HG03565 (cell line): ENCODE data around the gene CDK16.

Source experiments
- ATAC-seq: cut with Tn5 transposase; IDR thresholded peaks from one replicate; pipeline ENCODE4 v1.9.1; 2021; ENCODE audit warnings: mild to moderate bottlenecking, moderate library complexity; ENCODE audit not compliant: unreplicated experiment

Gene CDK16

DNA sequence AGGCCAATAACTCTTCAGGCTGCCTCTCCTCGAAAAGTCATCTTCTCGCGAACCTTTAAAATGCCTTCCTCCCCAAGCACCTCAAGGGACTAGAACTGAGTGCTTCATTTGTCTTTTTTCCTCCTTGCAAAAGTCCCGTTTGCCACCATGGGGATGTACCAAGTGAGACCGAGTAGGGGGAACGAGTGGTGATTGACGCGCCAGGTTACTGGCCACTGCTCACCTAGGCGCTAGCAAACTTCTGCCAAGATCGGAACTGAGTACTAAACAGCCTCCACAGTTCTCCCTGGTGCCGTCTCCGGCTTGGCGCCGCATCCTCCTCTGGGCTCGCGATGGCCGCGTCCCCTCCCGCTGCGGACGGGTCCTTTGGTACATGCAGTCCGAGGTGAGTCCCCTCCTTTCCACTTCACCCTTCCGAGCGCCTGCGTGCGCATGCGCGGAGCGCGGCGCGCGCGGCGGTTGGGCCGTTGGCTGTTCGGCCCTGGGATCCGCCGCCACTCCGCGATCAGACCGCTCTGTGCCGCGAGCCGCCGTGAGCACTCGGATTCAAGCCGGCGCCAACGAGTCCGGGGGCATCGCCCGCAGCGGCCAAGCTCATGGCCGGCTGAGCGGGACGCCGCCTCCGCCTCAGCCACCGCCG lies at the start of gene CDK16:
CDK16 (plus strand) TSS at position 402 of the 640 bp plus-strand sequence. CDS start 4,877 bp downstream, outside the sequence.
- peak; percentile 32 for ATAC-seq

DNA sequence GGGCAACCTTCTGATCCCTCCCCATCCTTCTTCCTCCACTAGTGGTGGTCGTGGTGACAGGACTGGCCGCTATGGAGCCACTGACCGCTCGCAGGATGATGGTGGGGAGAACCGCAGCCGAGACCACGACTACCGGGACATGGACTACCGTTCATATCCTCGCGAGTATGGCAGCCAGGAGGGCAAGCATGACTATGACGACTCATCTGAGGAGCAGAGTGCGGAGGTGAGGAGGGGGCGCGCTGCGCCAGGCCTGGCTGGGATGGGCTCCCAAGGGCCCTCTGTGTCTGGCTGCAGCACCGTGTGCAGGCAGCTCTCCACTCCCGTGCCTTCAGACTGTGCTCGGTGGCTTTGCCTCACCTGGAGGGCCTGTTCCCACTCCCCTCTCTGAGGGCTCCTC lies 49.2 kb upstream of the CDK16 start:
- ATAC-seq, result no peak

DNA sequence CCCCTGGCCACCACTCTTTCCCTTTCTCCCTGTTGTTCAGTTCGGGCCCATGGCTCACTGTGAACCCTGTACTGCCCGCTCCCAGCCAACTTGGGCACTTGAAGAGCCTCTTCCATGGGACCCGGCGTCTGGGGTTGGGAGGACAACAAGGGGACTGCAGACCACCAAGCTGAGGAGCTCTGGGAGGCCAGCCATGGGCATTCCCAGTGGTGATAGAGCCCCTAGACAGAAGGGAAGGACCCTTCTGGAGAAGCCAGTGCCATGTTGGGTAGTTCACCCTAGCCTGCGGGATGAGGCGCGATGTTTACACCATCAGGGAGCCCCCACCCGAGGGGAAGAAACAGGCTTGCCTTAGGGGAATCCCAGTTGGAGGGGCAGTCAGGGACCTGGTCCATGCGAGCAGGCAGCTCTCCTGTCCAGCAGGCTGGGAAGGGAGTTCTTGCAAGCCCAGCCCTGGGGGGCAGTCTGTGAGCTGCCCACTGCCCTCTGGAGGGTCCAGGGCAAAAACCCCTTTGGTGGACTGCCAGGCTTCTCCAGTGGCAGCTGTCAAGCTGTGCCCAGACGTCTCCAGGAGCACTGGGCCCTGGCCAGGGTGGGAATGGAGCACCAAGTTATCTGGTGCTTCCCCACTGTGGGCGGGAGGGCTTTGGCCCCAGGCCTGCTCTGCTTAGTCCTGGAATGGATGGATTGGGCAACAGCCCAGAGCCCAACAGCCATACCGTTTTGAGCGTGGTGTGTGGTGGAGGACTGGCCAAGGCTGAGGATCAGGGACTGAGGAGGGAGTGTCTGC lies 48.6 kb upstream of the CDK16 start:
- no peak for ATAC-seq

DNA sequence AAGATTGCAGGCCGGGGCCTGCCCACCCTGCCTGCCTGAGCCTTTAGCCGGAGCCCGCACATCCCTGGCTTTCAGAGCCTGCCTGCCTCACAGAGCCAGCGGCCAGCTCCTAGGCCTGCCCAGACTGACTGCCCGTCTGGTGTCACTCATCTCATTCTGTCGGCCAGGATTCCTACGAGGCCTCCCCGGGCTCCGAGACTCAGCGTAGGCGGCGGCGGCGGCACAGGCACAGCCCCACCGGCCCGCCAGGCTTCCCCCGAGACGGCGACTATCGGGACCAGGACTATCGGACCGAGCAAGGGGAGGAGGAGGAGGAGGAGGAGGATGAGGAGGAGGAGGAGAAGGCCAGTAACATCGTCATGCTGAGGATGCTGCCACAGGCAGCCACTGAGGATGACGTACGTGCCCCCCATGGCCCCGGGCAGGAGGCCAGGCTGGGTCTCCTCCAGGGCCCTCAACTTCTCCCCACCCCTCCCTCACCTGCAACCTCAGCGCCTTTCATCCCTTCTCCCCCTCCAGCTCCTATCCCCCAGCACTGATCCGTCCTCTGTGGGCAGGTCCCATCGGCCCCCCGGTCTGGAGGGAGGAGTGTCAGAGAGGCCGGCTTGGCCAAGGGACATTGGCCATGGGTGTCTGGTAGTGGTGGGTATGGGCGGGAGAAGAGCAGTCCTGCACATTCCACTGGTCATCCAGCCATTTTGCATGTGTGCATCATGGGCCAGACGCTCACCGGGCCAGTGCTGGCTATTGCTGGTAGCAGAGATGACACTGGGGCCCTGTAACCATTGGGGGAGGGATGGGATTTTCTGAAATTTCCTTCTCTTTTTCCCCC lies 47.4 kb upstream of the CDK16 start:
- no peak for ATAC-seq

DNA sequence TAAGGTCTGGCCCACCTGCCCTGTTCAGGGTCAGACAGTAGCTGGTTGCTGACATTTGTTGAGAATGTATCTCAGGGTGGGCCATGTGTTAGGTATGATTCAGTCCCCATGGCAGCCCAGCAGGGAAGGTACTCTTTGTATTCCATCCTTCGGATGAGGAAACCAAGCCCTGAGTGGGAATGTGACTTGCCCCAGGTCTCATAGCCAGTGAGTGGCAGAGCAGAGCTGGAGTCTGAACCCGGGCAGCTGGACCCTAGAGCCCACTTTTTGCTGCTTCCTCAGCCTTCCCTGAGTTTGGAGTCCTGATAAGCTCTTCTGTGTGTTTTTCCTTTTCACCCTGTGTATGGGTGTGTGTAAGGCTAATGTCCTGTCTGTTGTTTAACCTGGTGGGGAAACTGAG lies 46.5 kb upstream of the CDK16 start:
- no peak for ATAC-seq

DNA sequence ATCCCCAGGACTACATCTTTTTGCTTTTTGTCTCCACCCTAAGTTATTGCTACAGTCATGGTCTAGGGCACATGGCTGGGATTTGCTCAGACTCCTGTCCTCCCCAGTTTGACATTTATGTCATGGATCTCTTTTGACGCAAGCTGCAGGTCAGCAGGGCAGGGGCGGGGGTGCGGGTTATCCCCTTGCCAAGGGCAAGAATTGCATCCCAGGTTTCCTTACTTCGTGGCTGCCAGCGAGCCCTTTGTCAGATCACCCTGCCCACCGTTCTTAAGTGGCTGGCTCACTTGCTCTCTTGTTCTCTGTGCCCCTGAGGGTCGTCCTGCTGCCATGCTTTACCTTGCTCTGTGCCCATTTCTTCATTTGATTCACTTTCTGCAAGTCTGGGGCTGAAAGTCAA lies 45.9 kb upstream of the CDK16 start:
- ATAC-seq, result no peak

DNA sequence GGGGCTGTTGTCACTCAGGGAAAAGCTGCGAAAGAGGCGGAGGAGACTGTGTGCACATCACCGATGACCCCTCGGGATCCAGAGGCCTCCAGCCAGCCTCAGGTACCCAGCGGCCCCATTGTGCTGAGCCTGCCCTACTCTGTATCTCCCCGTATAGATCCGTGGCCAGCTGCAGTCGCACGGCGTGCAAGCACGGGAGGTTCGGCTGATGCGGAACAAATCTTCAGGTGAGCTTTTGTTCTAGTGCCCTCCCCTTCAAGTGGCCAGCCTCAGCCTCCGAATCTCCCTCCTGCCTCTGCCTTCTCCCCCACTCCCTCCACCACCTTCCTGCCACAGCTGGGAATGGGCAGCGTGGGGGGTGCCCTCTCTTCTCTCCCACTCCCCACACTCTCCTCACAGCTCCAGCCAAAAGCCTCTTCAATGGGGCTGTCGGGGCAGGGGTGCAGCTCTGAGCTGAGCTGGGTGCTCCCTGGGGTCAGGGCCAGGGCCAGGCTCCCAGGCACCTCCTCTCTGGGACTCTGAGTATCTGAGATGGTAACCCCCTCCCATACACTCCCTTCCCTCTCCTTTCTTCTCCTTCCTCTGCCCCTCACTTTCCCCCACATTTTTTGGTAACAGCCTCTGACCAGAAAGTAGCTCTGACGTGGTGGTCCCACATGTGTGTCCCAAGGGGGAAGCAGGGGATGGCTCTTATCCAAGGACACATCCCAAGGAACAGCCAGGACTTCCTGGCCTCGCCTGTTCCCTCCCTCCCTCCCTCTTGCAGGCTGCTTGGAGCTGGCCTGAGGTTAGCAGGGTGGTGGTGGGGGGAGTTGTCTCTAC lies 45.3 kb upstream of the CDK16 start:
- no peak for ATAC-seq

DNA sequence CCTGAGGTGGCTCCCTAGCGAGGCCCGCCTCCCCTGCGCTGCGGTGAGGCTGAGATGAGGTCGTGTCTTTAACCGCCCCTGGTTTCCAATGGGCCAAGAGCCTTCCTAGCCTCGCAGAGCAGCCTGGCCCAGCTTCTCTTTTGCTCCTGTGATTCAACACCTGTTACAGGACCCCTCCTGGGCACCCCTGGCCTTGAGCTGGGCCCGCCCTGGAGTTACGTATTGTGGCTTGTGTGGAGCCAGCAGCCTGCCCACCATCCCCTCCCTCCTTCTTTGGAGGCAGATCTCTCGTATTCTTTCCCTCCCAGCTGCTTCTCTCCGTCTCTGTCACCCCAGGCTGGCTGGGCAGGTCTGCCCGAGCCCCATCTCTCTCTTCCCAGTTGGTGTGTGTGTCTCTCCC lies 44.1 kb upstream of the CDK16 start:
- ATAC-seq, result no peak

DNA sequence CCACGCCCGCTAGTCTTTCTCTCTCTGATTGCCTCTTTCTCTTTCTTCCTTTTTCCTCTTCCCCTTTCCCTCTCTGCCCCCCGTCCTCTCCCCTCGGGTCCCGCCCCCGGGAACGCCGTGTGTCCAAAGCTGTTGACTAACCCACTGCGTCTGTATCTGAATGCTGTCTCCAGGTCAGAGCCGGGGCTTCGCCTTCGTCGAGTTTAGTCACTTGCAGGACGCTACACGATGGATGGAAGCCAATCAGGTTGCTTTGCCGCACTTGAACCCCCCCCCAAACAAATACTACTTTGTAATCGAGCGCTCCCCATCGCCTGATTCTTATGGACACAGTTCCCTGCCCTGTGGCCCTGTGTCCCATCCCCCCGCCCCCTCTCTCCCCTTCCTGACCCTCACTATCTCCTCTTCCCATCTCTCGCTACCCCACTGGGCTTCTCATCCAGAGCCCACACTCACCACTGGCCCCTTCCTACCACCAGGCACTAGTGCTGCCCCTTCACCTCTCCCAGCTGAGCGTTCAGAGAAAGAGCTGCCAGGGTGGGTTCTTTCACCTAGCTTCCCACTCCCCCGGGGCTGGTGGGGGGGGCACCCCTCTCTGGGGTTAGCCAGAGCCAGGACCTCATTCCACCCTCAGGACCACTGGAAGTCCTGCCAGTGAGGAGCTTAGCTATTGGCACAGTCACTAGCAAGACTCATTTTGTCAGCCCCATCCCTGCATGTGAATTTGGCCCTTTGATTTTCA lies 43.5 kb upstream of the CDK16 start:
- ATAC-seq, result no peak

DNA sequence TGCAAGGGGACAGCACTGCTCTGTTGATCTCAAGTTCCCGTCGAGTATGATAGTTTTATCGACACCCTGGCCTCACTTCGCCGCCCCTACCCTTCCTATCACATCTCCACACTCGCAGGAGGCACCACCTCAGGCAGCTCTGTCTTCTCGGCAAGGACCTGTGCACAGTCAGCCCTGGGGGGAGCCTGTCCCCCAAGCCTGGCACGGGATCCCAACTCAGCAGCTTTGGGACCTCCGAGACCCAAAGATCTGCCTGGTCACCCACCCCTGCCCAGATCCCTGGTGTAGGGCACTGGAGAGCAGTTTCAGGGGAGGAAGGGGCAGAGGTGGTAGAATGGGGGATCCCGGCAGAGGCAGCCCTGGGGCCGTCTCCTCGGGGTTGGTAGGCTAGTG lies 42.9 kb upstream of the CDK16 start:
- ATAC-seq, result no peak

DNA sequence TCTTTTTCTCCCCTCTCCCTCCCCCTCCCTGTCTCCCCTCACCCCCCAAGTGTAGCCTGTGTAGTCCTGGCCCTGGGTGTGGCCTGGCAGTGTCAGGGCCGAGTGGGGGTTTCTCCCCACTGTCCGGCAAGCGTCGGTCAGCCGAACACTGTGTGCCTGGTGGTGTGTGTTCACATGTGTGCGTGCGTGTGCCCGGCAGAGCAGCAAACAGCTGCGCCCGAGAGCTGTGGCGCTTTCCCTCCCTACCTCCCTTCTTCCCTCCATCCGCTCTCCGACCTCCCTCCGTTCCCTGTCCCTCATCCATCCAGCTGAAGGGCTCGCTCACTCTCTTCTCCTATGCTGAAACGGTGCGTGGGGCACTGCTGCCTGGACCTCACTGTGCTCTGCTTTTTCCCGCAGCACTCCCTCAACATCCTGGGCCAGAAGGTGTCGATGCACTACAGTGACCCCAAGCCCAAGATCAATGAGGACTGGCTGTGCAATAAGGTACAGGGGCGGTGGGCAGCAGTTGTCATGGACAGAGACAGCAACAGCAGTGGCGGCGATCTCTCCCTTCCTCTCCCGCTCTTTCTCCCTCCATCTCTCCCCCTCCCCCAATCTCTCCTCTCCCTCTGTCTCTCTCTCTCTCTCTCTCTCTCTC lies 42.3 kb upstream of the CDK16 start:
- ATAC-seq, result no peak

DNA sequence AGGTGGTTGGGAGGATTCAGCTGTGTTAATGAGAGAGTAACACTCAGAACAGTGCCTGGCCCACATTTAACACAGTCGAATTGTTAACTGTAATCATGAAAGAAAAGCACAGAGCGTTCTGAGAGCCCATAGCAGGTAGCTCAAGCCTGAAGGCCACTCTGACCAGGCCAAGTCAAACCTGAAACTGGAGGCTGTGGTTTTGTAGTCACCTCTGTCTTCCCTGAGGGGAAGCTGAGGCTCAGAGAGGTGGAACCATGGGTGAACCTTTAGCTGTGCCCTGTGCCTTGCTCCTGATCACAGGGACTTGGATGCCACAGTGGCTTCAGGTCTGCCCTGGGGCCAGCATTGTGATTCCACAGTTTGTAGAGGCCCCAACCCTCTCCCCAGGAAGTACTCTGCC lies 41.4 kb upstream of the CDK16 start:
- ATAC-seq, result no peak

DNA sequence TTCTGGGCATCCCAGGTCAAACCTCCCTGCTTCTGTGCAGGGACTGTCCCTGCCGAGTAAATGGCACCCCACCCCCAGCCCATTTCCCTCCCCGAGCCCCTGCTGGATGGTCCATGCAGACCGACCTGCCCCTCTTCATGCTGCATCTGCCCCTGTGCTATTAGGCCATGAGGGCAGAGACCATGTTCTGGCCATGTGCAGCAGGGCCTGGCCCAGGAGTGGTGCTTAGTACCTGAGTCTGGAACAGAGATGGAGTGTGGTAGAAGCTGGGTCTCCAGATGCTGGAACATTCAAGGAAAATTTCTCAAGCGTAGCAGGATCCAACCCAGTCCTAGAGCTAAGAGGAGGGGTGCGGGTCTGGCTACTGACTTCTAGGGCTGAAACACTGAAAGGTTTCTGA lies 40.1 kb upstream of the CDK16 start:
- ATAC-seq, result no peak

DNA sequence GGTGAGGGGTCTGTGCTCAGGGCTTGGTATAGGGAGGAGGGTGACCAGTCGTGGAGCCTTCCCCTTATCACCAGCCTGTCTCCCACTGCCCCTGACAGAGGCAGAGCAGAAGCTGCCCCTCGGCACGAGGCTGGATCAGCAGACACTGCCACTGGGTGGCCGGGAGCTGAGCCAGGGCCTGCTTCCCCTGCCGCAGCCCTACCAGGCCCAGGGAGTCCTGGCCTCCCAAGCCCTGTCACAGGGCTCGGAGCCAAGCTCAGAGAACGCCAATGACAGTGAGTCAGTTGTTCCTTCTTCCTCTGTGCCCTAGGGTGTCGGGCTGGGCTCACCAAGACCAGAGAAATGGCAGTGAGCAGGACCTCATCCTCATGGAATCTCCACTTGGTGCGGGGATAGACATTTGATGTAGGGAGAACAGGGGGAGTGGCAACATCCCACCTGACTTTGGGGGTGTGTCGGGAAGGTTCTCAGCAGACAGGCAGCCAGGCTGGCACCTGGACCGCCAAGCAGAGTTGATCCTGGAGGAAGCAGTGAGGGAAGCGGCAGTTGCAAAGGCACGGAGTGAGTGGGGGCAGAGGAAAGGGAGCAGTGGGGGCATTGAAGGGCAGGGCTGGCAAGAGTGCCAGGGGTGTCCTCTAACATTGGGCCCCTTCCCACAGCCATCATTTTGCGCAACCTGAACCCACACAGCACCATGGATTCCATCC lies 39.1 kb upstream of the CDK16 start:
- no peak for ATAC-seq

DNA sequence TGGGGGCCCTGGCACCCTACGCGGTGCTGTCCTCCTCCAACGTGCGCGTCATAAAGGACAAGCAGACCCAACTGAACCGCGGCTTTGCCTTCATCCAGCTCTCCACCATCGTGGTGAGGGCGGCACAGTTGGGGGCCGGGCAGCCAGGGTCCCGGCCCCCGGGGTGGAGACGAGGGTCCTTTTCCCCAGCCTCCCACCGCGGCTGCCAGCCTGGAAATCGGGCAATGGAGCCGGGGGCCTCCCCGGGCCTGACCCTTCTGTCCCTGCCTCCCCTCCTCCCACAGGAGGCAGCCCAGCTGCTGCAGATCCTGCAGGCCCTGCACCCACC lies 38.6 kb upstream of the CDK16 start:
- no peak for ATAC-seq

DNA sequence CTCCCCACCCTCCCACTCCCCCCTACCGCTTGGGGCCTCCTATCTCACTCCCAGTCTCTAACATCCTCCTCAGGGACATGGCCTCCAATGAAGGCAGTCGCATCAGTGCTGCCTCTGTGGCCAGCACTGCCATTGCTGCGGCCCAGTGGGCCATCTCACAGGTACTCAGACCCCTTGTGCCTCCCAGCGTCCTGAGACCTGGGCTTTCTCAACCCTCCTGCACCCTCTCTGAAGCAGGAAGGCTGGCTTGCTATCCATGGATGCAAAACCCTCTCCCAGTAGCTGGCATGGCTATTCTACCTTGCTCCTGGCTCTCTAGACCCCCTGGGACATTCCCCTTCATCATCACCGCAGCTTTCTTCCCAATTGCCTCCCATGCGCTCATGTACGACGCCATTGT lies 38.1 kb upstream of the CDK16 start:
- no peak for ATAC-seq

DNA sequence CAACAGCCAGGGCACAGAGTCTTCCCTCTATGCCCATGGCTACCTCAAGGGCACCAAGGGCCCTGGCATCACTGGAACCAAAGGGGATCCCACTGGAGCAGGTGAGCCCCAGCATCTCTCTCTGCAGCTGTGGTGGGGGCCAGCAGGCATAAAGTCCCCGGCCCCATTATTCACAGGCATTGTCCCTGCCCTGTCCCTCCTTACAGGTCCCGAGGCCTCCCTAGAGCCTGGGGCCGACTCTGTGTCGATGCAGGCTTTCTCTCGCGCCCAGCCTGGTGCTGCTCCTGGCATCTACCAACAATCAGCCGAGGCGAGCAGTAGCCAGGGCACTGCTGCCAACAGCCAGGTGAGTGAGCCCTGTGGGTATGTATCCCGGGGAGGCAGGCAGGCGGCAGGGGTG lies 37.2 kb upstream of the CDK16 start:
- ATAC-seq, result no peak

DNA sequence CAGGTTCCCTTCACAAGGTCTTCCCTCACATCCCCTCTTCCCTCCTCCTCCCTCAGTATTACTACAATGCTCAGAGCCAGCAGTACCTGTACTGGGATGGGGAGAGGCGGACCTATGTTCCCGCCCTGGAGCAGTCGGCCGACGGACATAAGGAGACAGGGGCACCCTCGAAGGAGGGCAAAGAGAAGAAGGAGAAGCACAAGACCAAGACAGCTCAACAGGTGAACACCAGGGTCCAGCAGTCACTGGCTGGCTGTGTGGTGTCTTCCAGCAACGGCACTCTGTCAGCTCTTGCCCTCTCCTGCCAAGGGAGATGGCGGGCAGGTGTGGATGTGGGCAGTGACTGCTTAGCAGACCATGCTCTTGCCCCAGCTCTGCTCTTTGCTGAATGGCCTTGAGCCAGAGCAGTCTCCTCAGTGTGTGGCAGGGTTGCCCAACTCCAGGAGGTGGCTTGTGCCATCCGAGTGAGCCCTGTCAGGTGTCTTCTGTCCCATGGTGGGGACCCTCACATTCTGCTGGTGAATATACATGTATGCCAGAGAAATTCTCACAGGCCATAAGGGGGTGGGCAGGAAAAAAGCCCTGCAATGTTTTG lies 36.3 kb upstream of the CDK16 start:
- ATAC-seq, result no peak

DNA sequence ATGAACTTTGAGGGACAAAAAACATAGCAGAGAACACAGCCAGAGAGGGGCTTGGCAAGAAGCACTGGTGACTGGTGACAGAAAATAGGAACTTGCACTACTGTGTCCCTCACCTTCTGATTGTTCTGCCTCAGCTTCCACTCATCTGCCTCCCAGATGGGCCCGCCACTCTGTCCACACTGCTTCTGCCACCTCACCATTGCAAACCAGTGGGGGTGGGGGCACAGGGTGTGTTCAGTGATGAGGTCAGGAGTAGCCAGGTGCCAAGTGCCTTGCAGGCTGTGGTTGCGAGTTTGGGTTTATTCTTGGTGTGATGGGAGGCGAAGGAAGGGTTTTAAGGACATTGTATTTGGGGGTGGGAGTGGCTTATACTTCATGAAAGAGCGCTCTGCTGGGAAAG lies 34.0 kb upstream of the CDK16 start:
- ATAC-seq, result no peak
